ENCODE data around the gene IQCB1. TPM values are rescaled to one million over a fixed set of nuclear protein-coding genes. Genes with fewer than 3 reads are reported as not detected.

Gene IQCB1
- total RNA-seq, 2 experiments from 2014 or later = 30.2 to 34.7 TPM

- DNase-seq (no peak), ATAC-seq (no peak)
- Mint-ChIP-seq H3K4me3 (peak overlapping the region; percentile 86), H3K27ac (no peak overlapping the region), H3K27me3 (no peaks in the 10 kb centered on the region), H3K36me3 (peaks cover 39% of the 10 kb centered on the region), H3K9me3 (ENCODE audit: low read depth) (no peaks in the 10 kb centered on the region), H3K4me1 (peaks cover 44% of the 10 kb centered on the region)
- CTCF ChIA-PET = no interaction called here
Measured at GRCh38 chr3:121836481-121836880, 1.6 kb upstream of the IQCB1 start.

DNA sequence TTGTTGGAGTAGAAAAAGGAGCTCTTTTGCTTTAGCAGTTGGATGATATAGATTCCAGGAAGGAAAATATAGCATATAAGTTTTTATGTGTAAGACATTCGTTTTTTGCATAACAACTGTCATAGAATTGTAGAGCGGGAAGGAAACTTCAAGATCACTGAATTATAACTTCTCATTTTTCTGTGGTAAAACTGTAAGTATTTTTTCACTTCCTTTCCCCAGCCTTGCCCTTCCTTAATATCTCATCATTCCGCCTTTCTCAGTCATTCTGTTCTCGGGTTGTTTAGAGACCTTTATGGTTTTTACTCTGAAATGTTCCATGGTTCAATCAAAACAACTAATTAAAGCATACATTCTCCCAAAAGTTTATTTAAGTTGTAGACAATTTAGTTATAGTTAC, 1.2 kb upstream of the IQCB1 start:
- CTCF ChIA-PET = no interaction called here
- H3K9me3 Mint-ChIP-seq (ENCODE audit: low read depth) = no peaks in the 10 kb centered on the region
- peak overlapping the region; percentile 81 for H3K27ac Mint-ChIP-seq
- DNase-seq (no peak), ATAC-seq (no peak)
- peaks cover 46% of the 10 kb centered on the region for H3K4me1 Mint-ChIP-seq
- peaks cover 41% of the 10 kb centered on the region for H3K36me3 Mint-ChIP-seq
- H3K27me3 Mint-ChIP-seq = no peaks in the 10 kb centered on the region
- peak overlapping the region; percentile 86 for H3K4me3 Mint-ChIP-seq

DNA sequence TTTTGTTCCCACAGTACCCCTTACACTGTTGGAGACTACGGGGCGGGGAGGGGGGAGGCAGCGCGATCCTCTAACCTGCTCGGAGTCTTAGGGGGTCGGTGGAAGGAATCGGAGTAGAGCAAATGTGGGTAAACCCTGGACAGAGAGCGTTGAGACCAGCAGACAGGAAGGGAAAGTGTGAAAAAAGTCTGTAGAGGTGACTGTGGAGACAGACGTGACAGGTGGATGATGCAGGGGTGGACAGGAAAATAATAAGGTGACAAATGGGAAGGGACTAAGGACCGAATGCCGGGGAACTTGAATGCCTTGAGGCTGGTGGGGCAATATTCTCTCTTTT, 573 bp upstream of the IQCB1 start:
- peak overlapping the region; percentile 86 for H3K4me3 Mint-ChIP-seq
- no peaks in the 10 kb centered on the region for H3K27me3 Mint-ChIP-seq
- peak; percentile 24 for ATAC-seq
- H3K36me3 Mint-ChIP-seq = peaks cover 44% of the 10 kb centered on the region
- no peaks in the 10 kb centered on the region for H3K9me3 Mint-ChIP-seq (ENCODE audit: low read depth)
- peak overlapping the region; percentile 81 for H3K27ac Mint-ChIP-seq
- DNase-seq = no peak
- peaks cover 52% of the 10 kb centered on the region for H3K4me1 Mint-ChIP-seq
- CTCF ChIA-PET = interaction anchor here (1.8 kb wide), 1 partner anchor 259 kb away, joined by 6 read pairs; no protein-coding TSS in a partner anchor

DNA sequence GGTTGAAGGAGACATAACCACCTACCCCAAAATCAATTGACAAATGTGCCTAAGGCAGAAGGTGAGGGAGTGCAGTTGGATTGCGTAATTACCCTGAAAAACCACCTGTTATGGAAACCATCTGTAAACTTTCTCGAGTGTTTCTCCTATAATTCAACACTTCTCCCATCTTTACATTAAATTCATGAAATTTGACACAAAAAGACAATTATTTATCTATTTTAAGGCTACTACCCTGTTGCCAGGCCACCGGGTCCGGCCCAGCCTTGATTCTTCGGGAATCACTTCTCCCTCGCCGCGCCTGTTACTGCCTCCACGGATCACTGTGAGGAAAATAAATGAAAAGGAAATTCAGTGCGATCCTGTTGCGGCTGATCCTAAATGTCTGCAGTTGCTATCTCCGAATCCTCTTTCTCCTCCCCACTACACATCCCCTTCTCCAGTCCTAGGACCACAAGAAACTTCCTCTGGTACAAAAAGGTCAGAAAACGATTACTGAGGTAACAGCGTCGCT, 646 bp downstream of the IQCB1 start:
- DNase-seq (no peak), ATAC-seq (no peak)
- peaks cover 53% of the 10 kb centered on the region for H3K4me1 Mint-ChIP-seq
- CTCF ChIA-PET = interaction anchor here (0.8 to 1.8 kb wide), 2 partner anchors 260 to 466 kb away, joined by 4 to 6 read pairs; no protein-coding TSS in a partner anchor
- H3K36me3 Mint-ChIP-seq = peaks cover 39% of the 10 kb centered on the region
- no peaks in the 10 kb centered on the region for H3K27me3 Mint-ChIP-seq
- peak overlapping the region; percentile 81 for H3K27ac Mint-ChIP-seq
- H3K4me3 Mint-ChIP-seq = peak overlapping the region; percentile 86
- no peaks in the 10 kb centered on the region for H3K9me3 Mint-ChIP-seq (ENCODE audit: low read depth)

- Mint-ChIP-seq H3K4me1 (peaks cover 10% of the 10 kb centered on the region), H3K4me3 (no peak overlapping the region), H3K36me3 (peaks cover 86% of the 10 kb centered on the region), H3K27me3 (no peaks in the 10 kb centered on the region), H3K27ac (no peak overlapping the region), H3K9me3 (ENCODE audit: low read depth) (peaks cover 15% of the 10 kb centered on the region)
- ATAC-seq (no peak), DNase-seq (no peak)
- CTCF ChIA-PET = no interaction called here
Measured at GRCh38 chr3:121822973-121823372, 11.9 kb downstream of the IQCB1 start.

GRCh38 chr3:121821421-121822199, 13.2 kb downstream of the IQCB1 start:
- Mint-ChIP-seq H3K4me3 (no peak overlapping the region), H3K4me1 (peaks cover 14% of the 10 kb centered on the region), H3K27me3 (no peaks in the 10 kb centered on the region), H3K27ac (no peak overlapping the region), H3K9me3 (ENCODE audit: low read depth) (peaks cover 15% of the 10 kb centered on the region), H3K36me3 (peaks cover 85% of the 10 kb centered on the region)
- ATAC-seq (no peak), DNase-seq (no peak)
- CTCF ChIA-PET = no interaction called here

- Mint-ChIP-seq H3K4me1 (peaks cover 17% of the 10 kb centered on the region), H3K27ac (no peak overlapping the region), H3K36me3 (peaks cover 85% of the 10 kb centered on the region), H3K9me3 (ENCODE audit: low read depth) (peaks cover 15% of the 10 kb centered on the region), H3K27me3 (no peaks in the 10 kb centered on the region), H3K4me3 (no peak overlapping the region)
- ATAC-seq (no peak), DNase-seq (no peak)
- CTCF ChIA-PET = no interaction called here
Measured at GRCh38 chr3:121819236-121819635, 15.6 kb downstream of the IQCB1 start.

DNA sequence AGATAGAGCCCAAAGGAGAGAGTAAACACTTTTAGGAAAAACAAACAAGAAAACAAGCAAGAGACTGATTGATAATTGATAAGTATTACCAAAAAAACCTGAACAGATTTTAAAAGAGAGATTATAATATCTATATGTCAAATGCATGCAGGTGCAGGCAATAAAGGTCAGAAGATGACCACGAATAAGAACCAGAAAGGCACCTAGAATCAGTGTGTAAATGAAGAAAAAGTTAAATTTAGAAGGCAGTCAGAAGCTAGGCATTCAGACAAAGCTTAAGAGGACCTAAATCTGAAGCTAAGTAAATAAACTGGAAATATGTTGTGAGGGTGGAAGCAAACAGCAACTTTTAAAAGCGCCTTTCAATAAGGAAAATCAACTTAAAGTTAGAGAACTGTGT, 16.3 kb downstream of the IQCB1 start:
- ATAC-seq (no peak), DNase-seq (no peak)
- peaks cover 22% of the 10 kb centered on the region for H3K4me1 Mint-ChIP-seq
- H3K36me3 Mint-ChIP-seq = peaks cover 85% of the 10 kb centered on the region
- H3K27me3 Mint-ChIP-seq = no peaks in the 10 kb centered on the region
- CTCF ChIA-PET = interaction anchor here (0.9 kb wide), 1 partner anchor 12 kb away, joined by 3 read pairs; no protein-coding TSS in a partner anchor
- peaks cover 15% of the 10 kb centered on the region for H3K9me3 Mint-ChIP-seq (ENCODE audit: low read depth)
- H3K27ac Mint-ChIP-seq = no peak overlapping the region
- H3K4me3 Mint-ChIP-seq = no peak overlapping the region

GRCh38 chr3:121817753-121818152, 17.1 kb downstream of the IQCB1 start:
- peaks cover 8% of the 10 kb centered on the region for H3K9me3 Mint-ChIP-seq (ENCODE audit: low read depth)
- ATAC-seq (no peak), DNase-seq (no peak)
- peak overlapping the region; percentile 10 for H3K27ac Mint-ChIP-seq
- H3K36me3 Mint-ChIP-seq = peaks cover 82% of the 10 kb centered on the region
- no peak overlapping the region for H3K4me3 Mint-ChIP-seq
- CTCF ChIA-PET = no interaction called here
- H3K4me1 Mint-ChIP-seq = peaks cover 22% of the 10 kb centered on the region
- no peaks in the 10 kb centered on the region for H3K27me3 Mint-ChIP-seq

GRCh38 chr3:121809249-121809648, 25.6 kb downstream of the IQCB1 start:
- no peaks in the 10 kb centered on the region for H3K27me3 Mint-ChIP-seq
- no peak overlapping the region for H3K4me3 Mint-ChIP-seq
- CTCF ChIA-PET = interaction anchor here (2.1 kb wide), 1 partner anchor 17 kb away, joined by 7 read pairs; no protein-coding TSS in a partner anchor
- ATAC-seq (no peak), DNase-seq (no peak)
- peaks cover 10% of the 10 kb centered on the region for H3K4me1 Mint-ChIP-seq
- H3K9me3 Mint-ChIP-seq (ENCODE audit: low read depth) = no peaks in the 10 kb centered on the region
- H3K27ac Mint-ChIP-seq = no peak overlapping the region
- H3K36me3 Mint-ChIP-seq = peaks cover 55% of the 10 kb centered on the region

GRCh38 chr3:121803771-121804320, 31.0 kb downstream of the IQCB1 start:
- no peak overlapping the region for H3K27ac Mint-ChIP-seq
- DNase-seq = no peak
- ATAC-seq = no peak
- H3K9me3 Mint-ChIP-seq (ENCODE audit: low read depth) = no peaks in the 10 kb centered on the region
- peaks cover 3% of the 10 kb centered on the region for H3K4me1 Mint-ChIP-seq
- no peak overlapping the region for H3K4me3 Mint-ChIP-seq
- CTCF ChIA-PET = no interaction called here
- peaks cover 50% of the 10 kb centered on the region for H3K36me3 Mint-ChIP-seq
- H3K27me3 Mint-ChIP-seq = no peaks in the 10 kb centered on the region

GRCh38 chr3:121800906-121801305, 34.0 kb downstream of the IQCB1 start:
- CTCF ChIA-PET = no interaction called here
- H3K27ac Mint-ChIP-seq = no peak overlapping the region
- no peak overlapping the region for H3K4me3 Mint-ChIP-seq
- no peaks in the 10 kb centered on the region for H3K27me3 Mint-ChIP-seq
- peaks cover 42% of the 10 kb centered on the region for H3K36me3 Mint-ChIP-seq
- ATAC-seq = no peak
- peaks cover 3% of the 10 kb centered on the region for H3K4me1 Mint-ChIP-seq
- no peak for DNase-seq
- H3K9me3 Mint-ChIP-seq (ENCODE audit: low read depth) = no peaks in the 10 kb centered on the region

DNA sequence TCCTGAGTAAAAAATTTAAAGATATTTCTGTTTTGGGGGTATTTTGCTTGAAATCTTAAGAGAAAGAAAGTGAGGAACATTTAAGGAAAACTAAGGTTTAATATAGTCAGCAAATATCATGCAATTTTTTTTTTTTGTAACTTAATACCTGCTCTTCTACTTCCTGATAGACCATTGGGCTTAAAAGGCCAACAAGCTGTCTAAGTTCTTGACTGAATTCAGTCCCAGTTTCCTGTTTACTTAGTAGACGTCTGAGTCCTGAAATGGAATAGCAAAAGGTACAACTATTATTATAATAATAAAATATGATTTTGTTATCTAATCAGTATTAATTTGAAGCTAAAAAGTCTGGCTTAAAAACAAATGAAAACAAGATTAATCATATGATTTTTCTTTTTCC, 37.9 kb downstream of the IQCB1 start:
- no peak overlapping the region for H3K4me3 Mint-ChIP-seq
- peaks cover 3% of the 10 kb centered on the region for H3K4me1 Mint-ChIP-seq
- H3K9me3 Mint-ChIP-seq (ENCODE audit: low read depth) = no peaks in the 10 kb centered on the region
- no peaks in the 10 kb centered on the region for H3K27me3 Mint-ChIP-seq
- CTCF ChIA-PET = interaction anchor here (0.6 kb wide), 1 partner anchor 272 kb away, joined by 3 read pairs; no protein-coding TSS in a partner anchor
- no peak for DNase-seq
- H3K36me3 Mint-ChIP-seq = peaks cover 34% of the 10 kb centered on the region
- no peak overlapping the region for H3K27ac Mint-ChIP-seq
- no peak for ATAC-seq
